Activated T-cell treated with anti-CD3 and anti-CD28 coated beads, Interleukin-2, amount 50 U/mL, for 24 hours (primary cell): ENCODE measurements around the gene STAT4.
"Not testable (repeated sequence)": the region's sequence is repeated elsewhere in the genome, so short reads cannot be mapped to it uniquely, and the experiment has no call there.

ENCODE experiments used
- DNase-seq: peaks from one replicate; pipeline ENCODE4 v3.0.0-alpha.2; 2020
- H3K27ac Mint-ChIP-seq: 2 replicates; pipeline ENCODE4 v1.8.0; 2020; ENCODE audit warnings: mild to moderate bottlenecking, mixed read lengths
- H3K27me3 Mint-ChIP-seq: 2 replicates; pipeline ENCODE4 v1.8.0; 2020; ENCODE audit warnings: mixed read lengths
- H3K36me3 Mint-ChIP-seq: 2 replicates; pipeline ENCODE4 v1.8.0; 2020; ENCODE audit warnings: low read depth, mixed read lengths
- H3K4me1 Mint-ChIP-seq: 2 replicates; pipeline ENCODE4 v1.8.0; 2020; ENCODE audit warnings: low read depth, mixed read lengths
- H3K4me3 Mint-ChIP-seq: 2 replicates; pipeline ENCODE4 v1.8.0; 2020; ENCODE audit warnings: mild to moderate bottlenecking, moderate library complexity, mixed read lengths
- H3K9me3 Mint-ChIP-seq: 2 replicates; pipeline ENCODE4 v1.8.0; 2020; ENCODE audit warnings: mixed read lengths

The STAT4 gene

DNA sequence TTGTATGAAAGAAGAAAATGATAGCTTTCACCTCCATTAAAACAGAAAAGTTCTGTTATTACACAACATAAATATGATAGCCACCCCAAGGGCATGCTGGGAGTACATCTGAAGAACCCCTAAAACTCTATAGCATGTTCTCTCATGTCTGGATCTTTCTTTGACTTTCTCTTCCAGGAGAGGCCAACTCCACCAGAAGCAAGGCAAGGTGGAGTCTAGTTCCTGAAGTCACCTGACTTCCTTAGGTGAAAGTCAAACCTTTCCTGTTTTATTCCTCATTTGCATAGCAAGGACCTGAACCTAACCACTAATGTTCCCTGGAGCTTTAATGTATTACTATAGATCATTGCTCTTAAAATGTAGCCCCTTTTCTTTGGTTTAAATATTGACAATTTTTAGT is 142.5 kb downstream of the STAT4 start:
- Mint-ChIP-seq H3K9me3 (peaks cover 19% of the 10 kb centered on the region), H3K36me3 (peaks cover 70% of the 10 kb centered on the region), H3K4me3 (peak overlapping the region; percentile 6), H3K4me1 (peaks cover 73% of the 10 kb centered on the region), H3K27ac (peak overlapping the region; percentile 60), H3K27me3 (no peaks in the 10 kb centered on the region)
- DNase-seq: no peak

DNA sequence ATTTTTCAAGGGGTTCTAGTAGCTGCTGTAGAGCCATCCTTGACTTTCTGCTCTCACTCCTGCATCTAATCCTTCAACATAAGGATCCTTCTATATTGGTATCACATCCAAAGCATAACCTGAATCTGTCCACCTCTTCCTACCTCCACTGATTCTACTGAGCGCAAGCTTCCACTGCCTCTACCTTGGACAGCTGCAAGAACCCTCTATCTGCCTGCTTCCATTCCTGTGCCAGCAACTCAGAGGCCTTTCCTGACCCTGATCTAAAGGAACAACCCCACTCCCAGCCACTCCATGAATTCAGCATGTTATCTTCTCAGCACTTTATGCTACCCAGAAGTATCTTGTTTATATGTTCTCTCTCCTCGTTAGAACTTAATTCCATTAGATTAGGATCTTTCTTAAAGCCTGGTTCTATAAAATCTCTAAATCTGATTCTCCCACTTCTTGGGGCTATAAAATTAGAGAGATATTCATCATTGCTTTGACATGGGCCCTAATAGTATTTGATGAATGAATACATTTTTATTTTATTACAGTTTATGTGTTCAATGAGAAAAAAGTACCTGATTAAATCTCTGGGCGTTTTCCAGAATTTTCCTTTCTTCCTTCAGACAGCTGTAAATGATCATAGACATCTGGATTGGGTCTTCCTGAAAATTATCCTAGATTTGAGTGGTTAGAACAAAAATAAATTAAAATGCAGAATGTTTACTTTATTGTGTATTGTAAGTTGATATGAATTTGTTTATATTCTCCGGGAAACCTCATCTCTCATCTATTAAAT is 143.6 kb downstream of the STAT4 start:
- Mint-ChIP-seq H3K27ac (peak overlapping the region; percentile 15), H3K4me3 (no peak overlapping the region), H3K4me1 (peaks cover 83% of the 10 kb centered on the region), H3K9me3 (peaks cover 21% of the 10 kb centered on the region), H3K27me3 (no peaks in the 10 kb centered on the region), H3K36me3 (peaks cover 81% of the 10 kb centered on the region)
- DNase-seq: no peak

DNA sequence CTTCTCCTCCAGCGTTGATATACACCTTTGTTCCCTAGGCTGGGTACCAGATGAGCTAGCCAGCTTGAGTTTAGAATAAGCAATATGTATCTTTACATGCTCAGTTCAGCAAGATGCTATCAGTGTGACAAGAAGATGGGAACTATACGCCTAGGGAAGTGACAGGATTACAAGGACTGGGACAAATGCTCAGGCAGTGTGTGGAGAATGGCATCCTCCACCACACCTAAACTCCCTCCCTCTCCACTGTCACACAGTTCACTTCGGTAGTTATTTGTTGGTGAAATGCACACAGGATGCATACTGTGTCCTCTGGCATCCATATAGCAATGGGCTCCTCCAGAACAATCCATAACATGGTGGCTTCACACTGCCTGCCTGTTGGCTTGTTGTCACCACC is 144.5 kb downstream of the STAT4 start:
- no peak overlapping the region for H3K4me3 Mint-ChIP-seq
- H3K36me3 Mint-ChIP-seq: peaks cover 90% of the 10 kb centered on the region
- H3K27ac Mint-ChIP-seq: peak overlapping the region; percentile 62
- peaks cover 21% of the 10 kb centered on the region for H3K9me3 Mint-ChIP-seq
- DNase-seq: no peak
- peaks cover 86% of the 10 kb centered on the region for H3K4me1 Mint-ChIP-seq
- H3K27me3 Mint-ChIP-seq: no peaks in the 10 kb centered on the region

DNA sequence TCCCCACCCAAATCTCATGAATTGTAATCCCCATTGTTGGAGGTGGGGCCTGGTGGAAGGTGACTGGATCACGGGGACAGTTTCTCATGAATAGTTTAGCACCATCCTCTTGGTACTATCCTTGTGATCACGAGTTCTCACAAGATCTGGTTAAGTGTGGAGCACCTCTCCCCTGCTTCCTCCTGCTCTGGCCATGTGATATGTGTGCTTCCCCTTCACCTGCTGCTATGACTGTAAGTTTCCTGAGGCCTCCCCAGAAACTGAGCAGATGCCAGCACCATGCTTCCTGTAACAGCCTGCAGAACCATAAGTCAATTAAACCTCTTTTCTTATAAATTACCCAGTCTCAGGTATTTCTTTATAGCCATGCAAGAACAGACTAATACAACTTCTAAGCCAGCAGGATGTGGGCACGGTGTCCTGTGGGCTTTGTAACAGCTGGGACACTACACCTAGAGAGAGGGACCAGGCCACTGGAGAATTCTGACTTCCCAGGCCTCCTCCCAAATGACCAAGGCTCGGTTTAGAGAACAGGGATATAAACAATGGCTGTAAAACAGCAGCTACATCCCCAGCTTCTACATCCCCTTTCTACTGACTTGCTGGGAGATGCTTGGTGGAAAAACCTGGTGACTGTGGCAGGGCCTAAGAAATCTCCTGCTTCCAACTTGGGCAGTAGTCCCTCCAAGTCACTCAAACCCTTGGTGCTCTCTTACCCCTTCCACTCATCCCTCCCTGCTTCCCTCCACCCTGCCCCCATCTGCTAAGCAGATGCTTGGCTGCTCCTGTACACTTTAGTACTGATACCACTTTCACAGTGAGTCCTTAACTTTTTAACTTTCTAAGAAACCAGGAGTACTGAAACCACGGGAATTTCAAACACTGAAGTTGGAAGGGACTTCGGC is 147.1 kb downstream of the STAT4 start:
- peaks cover 91% of the 10 kb centered on the region for H3K4me1 Mint-ChIP-seq
- DNase-seq: no peak
- H3K9me3 Mint-ChIP-seq: peaks cover 21% of the 10 kb centered on the region
- no peak overlapping the region for H3K4me3 Mint-ChIP-seq
- peaks cover 100% of the 10 kb centered on the region for H3K36me3 Mint-ChIP-seq
- no peaks in the 10 kb centered on the region for H3K27me3 Mint-ChIP-seq
- H3K27ac Mint-ChIP-seq: peak overlapping the region; percentile 60

DNA sequence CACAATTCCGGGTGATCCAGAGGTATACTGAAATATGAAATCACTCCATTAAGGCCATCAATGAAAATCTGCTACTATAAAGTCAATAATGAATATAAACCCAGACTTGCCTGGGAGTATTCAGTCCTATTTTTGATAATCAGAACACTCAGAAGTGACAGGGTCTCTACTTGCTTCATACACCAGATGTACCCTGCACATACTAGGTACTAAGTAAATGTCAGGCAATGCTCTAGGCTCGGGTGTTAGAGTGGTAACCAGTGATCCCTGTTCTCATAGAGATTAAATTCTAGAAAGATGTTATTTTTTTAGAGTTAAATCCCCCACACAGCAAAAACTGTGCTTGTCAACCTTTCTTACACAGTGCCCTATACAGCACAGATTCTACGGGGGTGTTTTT is 149.2 kb downstream of the STAT4 start:
- Mint-ChIP-seq H3K9me3 (peaks cover 28% of the 10 kb centered on the region), H3K36me3 (peaks cover 98% of the 10 kb centered on the region), H3K27me3 (no peaks in the 10 kb centered on the region), H3K4me1 (peaks cover 87% of the 10 kb centered on the region), H3K4me3 (no peak overlapping the region), H3K27ac (peak overlapping the region; percentile 83)
- DNase-seq: no peak

DNA sequence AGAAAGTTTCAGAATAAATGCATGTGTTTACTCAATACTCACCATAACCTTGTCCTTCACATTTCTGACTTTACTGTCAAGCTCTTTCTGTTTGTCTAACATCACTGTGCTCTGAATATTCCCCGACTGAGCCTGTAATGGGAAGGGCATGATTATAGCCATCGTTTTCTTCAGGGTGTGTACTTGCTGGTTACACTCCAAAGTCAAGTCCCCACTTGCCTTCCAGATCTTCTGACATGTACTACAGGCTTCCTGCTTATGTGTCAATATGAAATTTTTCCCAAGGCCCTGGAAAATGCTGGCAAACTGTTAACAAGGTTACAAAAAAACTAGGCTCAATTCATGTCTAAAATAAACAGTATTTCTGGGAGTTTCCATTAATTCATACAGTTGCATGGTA is 149.8 kb downstream of the STAT4 start:
- peaks cover 87% of the 10 kb centered on the region for H3K4me1 Mint-ChIP-seq
- DNase-seq: no peak
- peak overlapping the region; percentile 83 for H3K27ac Mint-ChIP-seq
- peaks cover 98% of the 10 kb centered on the region for H3K36me3 Mint-ChIP-seq
- H3K4me3 Mint-ChIP-seq: no peak overlapping the region
- peaks cover 25% of the 10 kb centered on the region for H3K9me3 Mint-ChIP-seq
- H3K27me3 Mint-ChIP-seq: no peaks in the 10 kb centered on the region

DNA sequence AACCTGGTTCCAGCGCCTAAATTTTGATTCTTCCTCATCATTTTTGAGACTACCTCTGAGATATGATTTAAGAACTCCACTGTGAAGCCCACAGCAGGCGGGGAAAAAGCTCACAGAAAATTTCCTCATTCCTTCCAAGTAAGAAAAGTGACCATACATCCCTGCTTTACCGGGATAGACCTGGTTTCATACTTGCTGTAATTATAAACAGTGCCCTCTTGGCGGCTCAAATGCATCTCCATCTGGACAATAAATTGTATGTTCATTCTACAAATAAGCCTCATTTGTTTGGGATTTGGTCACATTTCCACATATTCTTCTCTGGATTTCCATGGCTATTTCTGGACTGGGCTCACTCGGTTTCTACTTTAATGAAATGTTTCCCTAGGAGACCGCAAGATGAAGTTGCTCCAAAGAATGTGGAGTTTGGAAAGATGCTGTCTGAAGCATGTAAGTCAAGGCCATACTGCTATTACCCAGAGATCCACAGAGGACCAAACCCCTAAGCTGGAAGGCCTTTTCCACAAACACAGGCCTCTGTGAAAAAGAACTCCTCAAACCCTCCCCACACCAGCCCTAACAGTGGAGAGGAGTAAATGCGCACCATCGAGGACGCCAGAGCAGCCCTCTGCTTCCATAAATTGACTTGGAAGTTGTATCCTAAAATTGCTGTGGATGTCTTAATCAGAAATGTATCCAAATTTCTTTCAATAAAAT is 150.7 kb downstream of the STAT4 start:
- Mint-ChIP-seq H3K27me3 (no peaks in the 10 kb centered on the region), H3K4me3 (no peak overlapping the region), H3K9me3 (peaks cover 32% of the 10 kb centered on the region), H3K4me1 (peaks cover 88% of the 10 kb centered on the region), H3K36me3 (peaks cover 98% of the 10 kb centered on the region), H3K27ac (peak overlapping the region; percentile 83)
- DNase-seq: no peak

DNA sequence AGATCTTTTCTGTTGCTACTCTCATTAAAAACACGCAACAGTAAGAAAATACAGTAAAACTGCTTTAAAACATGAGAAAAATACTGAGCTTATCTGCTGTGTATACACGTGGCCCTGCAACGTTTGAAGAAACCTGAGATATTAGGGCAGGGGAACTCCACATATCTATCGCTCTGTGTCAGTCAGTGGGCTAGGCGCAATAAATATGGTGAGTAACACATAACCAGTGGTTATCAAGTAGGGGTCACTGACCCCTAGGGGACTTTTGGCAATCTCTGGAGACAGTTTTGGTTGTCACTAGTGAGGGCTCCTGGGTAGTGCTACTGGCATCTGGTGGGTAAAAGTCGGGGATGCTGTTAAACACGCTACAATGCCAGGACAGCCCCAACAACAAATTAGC is 151.7 kb downstream of the STAT4 start:
- Mint-ChIP-seq H3K4me3 (no peak overlapping the region), H3K27me3 (no peaks in the 10 kb centered on the region), H3K27ac (peak overlapping the region; percentile 57), H3K4me1 (peaks cover 86% of the 10 kb centered on the region), H3K9me3 (peaks cover 25% of the 10 kb centered on the region), H3K36me3 (peaks cover 97% of the 10 kb centered on the region)
- DNase-seq: no peak

DNA sequence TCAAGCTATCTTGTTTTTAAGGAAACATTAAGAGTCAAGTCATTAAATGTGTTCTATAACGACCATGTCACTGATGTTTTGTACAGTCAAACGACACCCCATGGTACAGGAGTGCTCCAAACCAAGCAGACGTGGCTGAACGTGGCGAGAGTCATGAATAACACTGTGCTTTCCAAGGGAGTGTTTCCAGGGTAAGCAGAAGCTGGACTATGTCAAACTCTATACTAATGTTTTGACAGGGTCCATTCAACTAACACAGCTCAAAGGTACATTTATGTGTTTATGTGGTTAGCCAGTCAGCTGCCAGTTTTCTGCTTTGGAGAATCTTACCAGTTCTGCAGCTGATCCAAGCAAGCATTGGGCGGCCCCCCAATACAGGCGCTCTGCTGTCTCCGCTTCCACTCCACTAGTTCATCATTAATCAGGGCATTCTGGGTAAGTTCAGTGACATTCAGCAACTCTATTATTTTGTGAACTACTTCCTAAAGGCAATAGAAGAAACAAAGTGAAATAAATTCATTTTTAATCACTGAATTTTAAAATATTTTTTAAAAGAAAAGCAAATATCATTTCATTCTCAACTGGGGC is 153.2 kb downstream of the STAT4 start:
- peaks cover 86% of the 10 kb centered on the region for H3K4me1 Mint-ChIP-seq
- peaks cover 97% of the 10 kb centered on the region for H3K36me3 Mint-ChIP-seq
- H3K9me3 Mint-ChIP-seq: peaks cover 18% of the 10 kb centered on the region
- no peak overlapping the region for H3K4me3 Mint-ChIP-seq
- H3K27me3 Mint-ChIP-seq: no peaks in the 10 kb centered on the region
- peak overlapping the region; percentile 84 for H3K27ac Mint-ChIP-seq
- DNase-seq: no peak

DNA sequence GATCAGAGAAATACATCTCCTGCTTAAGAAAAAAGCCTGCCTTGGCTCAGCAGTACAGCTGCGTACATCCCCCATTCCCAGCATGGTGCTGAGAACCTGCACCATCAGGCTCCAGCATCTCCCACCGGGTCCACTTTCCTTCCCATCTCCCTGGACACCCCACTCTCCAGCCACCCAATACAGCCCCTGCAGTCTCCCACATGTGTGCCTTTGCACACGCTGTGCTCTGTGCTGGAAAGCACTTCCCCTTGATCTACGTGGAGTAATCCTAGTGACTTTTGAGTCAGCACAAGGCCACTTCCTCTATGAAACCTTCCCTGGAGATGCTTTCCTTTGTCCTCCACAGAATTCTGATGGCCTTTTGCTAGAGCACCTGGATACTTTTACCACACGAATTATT is 153.8 kb downstream of the STAT4 start:
- Mint-ChIP-seq H3K4me1 (peaks cover 84% of the 10 kb centered on the region), H3K36me3 (peaks cover 97% of the 10 kb centered on the region)

DNA sequence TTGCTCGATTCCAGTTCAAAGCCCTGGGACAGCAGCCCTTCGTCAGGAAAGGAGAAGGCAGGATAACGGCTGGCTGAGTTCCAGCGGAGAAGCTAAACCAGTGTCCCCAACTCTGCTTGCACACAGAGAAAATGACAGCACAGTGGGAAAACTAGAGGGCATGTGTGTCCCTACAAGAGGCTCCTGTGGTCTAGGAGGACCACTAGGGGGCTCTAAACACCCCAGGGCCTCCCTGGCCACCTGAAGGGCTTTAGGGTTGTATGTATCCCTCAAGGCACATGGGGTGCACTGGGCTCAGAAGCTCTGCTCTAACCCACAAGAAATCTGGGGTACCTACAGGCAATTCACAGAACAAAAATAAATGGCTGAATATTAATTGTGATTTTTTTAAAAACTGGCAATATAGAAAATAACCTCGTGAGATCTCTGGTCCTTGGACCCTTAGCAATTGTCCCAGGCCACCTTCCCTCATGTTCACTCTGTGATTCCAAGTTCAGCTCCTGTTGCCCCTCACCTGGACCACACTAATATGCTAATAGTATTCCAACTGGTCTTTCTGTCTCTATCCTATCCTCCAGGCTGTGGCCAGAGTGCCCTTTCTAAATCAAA is 154.4 kb downstream of the STAT4 start:
- no peak overlapping the region for H3K4me3 Mint-ChIP-seq
- no peak for DNase-seq
- H3K4me1 Mint-ChIP-seq: peaks cover 81% of the 10 kb centered on the region

More for the DNA sequence above, 153.8 kb downstream of the STAT4 start:
- peak overlapping the region; percentile 84 for H3K27ac Mint-ChIP-seq
- DNase-seq: no peak
- H3K27me3 Mint-ChIP-seq: no peaks in the 10 kb centered on the region
- no peak overlapping the region for H3K4me3 Mint-ChIP-seq
- peaks cover 18% of the 10 kb centered on the region for H3K9me3 Mint-ChIP-seq

DNA sequence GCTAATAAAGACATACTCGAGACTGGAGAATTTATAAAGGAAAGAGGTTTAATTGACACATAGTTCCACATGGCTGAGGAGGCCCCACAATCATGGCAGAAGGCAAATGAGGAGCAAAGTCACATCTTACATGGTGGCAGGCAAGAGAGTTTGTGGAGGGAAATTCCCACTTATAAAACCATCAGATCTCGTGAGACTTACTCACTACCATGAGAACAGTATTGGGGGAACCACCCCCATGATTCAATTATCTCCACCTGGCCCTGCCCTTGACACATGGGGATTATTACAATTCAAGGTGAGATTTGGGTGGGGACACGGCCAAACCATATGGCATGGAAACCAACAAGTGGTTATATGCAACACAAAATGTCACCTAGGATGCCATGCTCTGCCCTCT is 155.5 kb downstream of the STAT4 start:
- peaks cover 18% of the 10 kb centered on the region for H3K9me3 Mint-ChIP-seq

More for the DNA sequence above, 154.4 kb downstream of the STAT4 start:
- H3K27ac Mint-ChIP-seq: peak overlapping the region; percentile 84
- H3K9me3 Mint-ChIP-seq: peaks cover 18% of the 10 kb centered on the region
- H3K27me3 Mint-ChIP-seq: no peaks in the 10 kb centered on the region
- peaks cover 97% of the 10 kb centered on the region for H3K36me3 Mint-ChIP-seq

DNA sequence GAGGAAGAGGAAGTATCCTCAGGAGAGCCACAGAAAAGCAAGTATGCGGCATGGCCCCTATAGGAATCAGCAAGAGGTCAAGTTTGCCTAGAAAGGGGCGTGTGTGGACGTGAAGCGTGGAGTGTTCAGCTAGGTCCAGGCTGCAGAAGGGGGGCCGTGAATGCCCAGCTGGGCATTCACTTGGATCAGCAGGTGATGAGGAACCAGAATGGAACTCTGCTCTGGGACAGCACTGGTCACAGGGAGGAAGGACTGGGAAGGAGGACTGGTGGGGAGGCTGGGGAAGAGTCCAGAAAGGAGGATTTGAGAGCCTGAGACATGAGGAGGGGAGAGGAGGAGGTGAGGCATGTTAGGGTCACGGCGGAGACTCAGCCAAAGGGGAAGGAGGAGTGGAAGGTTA is 156.6 kb downstream of the STAT4 start:
- no peaks in the 10 kb centered on the region for H3K27me3 Mint-ChIP-seq
- no peak overlapping the region for H3K4me3 Mint-ChIP-seq
- no peak for DNase-seq
- peaks cover 18% of the 10 kb centered on the region for H3K9me3 Mint-ChIP-seq
- peaks cover 66% of the 10 kb centered on the region for H3K4me1 Mint-ChIP-seq
- H3K27ac Mint-ChIP-seq: peak overlapping the region; percentile 82
- peaks cover 97% of the 10 kb centered on the region for H3K36me3 Mint-ChIP-seq

More for the DNA sequence above, 155.5 kb downstream of the STAT4 start:
- DNase-seq, H3K4me3 Mint-ChIP-seq, H3K27me3 Mint-ChIP-seq: not testable (repeated sequence)
- H3K4me1 Mint-ChIP-seq: peaks cover 73% of the 10 kb centered on the region
- H3K36me3 Mint-ChIP-seq: peaks cover 97% of the 10 kb centered on the region
- peak overlapping the region; percentile 84 for H3K27ac Mint-ChIP-seq

DNA sequence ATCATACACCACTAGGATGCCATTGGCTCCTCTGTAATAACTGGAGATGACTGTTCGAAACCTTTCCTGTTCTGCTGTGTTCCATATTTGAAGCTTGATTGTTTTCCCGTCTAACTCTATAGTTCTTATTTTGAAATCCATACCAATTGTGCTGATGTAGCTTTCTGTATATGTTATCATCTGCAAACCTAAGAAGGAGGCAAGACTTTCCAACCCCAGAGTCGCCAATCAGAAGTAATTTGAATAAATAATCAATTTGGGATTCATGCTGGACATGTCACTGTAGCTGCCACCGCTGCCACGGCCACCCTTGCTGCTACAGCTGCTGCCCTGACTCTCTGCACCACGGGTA is 157.5 kb downstream of the STAT4 start:
- Mint-ChIP-seq H3K36me3 (peaks cover 99% of the 10 kb centered on the region), H3K27me3 (no peaks in the 10 kb centered on the region), H3K9me3 (peaks cover 18% of the 10 kb centered on the region), H3K4me1 (peaks cover 67% of the 10 kb centered on the region), H3K4me3 (no peak overlapping the region), H3K27ac (peak overlapping the region; percentile 82)
- DNase-seq: no peak
